Keratinocyte (primary cell): Measurements from ENCODE around the gene CLEC16A.

Experiments
- EZH2 ChIP-seq: IDR thresholded peaks from one replicate; pipeline ENCODE4 v1.6.1; 2012; ENCODE audit warnings: inconsistent platforms, mild to moderate bottlenecking, low read length, moderate library complexity
- TF ChIP-seq, protein P1 (sequence below), 3 experiments: IDR thresholded peaks in 1 of 3; conservative IDR thresholded peaks in 1 of 3; optimal IDR thresholded peaks in 1 of 3; 2 replicates in 2 of 3; 3 replicates in 1 of 3; pipeline versions ENCODE3 to v1.5.1; 2011; ENCODE audit warnings: low read length in 3 of 3, mild to moderate bottlenecking in 3 of 3, moderate library complexity in 2 of 3, control low read depth in 1 of 3, inconsistent platforms in 1 of 3; ENCODE audit not compliant: insufficient read depth in 2 of 3; ENCODE audit errors: extremely low read depth in 1 of 3

- TF ChIP-seq, protein P1, sequence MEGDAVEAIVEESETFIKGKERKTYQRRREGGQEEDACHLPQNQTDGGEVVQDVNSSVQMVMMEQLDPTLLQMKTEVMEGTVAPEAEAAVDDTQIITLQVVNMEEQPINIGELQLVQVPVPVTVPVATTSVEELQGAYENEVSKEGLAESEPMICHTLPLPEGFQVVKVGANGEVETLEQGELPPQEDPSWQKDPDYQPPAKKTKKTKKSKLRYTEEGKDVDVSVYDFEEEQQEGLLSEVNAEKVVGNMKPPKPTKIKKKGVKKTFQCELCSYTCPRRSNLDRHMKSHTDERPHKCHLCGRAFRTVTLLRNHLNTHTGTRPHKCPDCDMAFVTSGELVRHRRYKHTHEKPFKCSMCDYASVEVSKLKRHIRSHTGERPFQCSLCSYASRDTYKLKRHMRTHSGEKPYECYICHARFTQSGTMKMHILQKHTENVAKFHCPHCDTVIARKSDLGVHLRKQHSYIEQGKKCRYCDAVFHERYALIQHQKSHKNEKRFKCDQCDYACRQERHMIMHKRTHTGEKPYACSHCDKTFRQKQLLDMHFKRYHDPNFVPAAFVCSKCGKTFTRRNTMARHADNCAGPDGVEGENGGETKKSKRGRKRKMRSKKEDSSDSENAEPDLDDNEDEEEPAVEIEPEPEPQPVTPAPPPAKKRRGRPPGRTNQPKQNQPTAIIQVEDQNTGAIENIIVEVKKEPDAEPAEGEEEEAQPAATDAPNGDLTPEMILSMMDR (optimal IDR thresholded peaks at IDR 0.05 in 1 of 3, IDR thresholded peaks at IDR 0.05 in 1 of 3, conservative IDR thresholded peaks at IDR 0.05 in 1 of 3; ENCODE audit: extremely low read depth in 1 of 3, insufficient read depth in 2 of 3, low read length in 3 of 3): no peak
- no peak for TF ChIP-seq EZH2
Measured at GRCh38 chr16:11126399-11127054, 182.2 kb downstream of the CLEC16A start.
